Lung (tissue), 12 donors: Measurements from ENCODE around the gene DEAF1. TPM values are rescaled to one million over a fixed set of nuclear protein-coding genes. Genes with fewer than 3 reads are reported as not detected.

Experiments used
- ATAC-seq: fragments of 200-7000 bp; cut with Tn5 transposase; one replicate; pipeline ENCODE4 v1.9.1; 2020; ENCODE audit warnings: moderate number of reproducible peaks; ENCODE audit not compliant: insufficient read depth, low FRiP score
- DNase-seq, 3 donors: peaks; one replicate each; pipeline ENCODE4 v3.0.0-alpha.2; 2013 to 2017
- H3K27ac ChIP-seq, 2 donors: one replicate each; pipeline ENCODE4 v1.5.1; 2013; ENCODE audit warnings: mild to moderate bottlenecking in 2 of 2, moderate library complexity in 2 of 2, control low read depth in 1 of 2, inconsistent platforms in 1 of 2, low read depth in 1 of 2, low read length in 1 of 2
- H3K27me3 ChIP-seq, 3 donors: one replicate each; pipeline ENCODE4 v1.5.1; 2013; ENCODE audit warnings: low read length in 2 of 3; ENCODE audit not compliant: control insufficient read depth in 3 of 3, insufficient read depth in 3 of 3
- H3K36me3 ChIP-seq, 4 donors: one replicate each; pipeline ENCODE4 v1.5.1; 2013; ENCODE audit warnings: low read length in 4 of 4, mild to moderate bottlenecking in 1 of 4, moderate library complexity in 1 of 4; ENCODE audit not compliant: control insufficient read depth in 4 of 4, insufficient read depth in 4 of 4
- H3K4me1 ChIP-seq, 5 donors: one replicate each; pipeline ENCODE4 v1.5.1; 2013; ENCODE audit warnings: low read length in 5 of 5, mild to moderate bottlenecking in 2 of 5, moderate library complexity in 1 of 5; ENCODE audit not compliant: control insufficient read depth in 5 of 5, insufficient read depth in 5 of 5
- H3K4me3 ChIP-seq: one replicate; pipeline ENCODE4 v1.5.1; 2013; ENCODE audit warnings: mild to moderate bottlenecking, control low read depth, moderate library complexity
- H3K9ac ChIP-seq, 2 donors: one replicate each; pipeline ENCODE4 v1.5.1; 2013; ENCODE audit warnings: low read length in 2 of 2, control low read depth in 1 of 2; ENCODE audit not compliant: insufficient read depth in 1 of 2
- H3K9me3 ChIP-seq, 4 donors: one replicate each; pipeline ENCODE4 v1.5.1; 2013; ENCODE audit warnings: low read length in 3 of 4, mild to moderate bottlenecking in 1 of 4, moderate library complexity in 1 of 4; ENCODE audit not compliant: control insufficient read depth in 4 of 4, insufficient read depth in 3 of 4
- WGBS, 2 donors: extraction: QIAGEN DNeasy Blood & Tissue Kit; methylation state at CpG; one replicate each; pipeline ENCODE4 v1.1.7; 2013; 5-methylcytosine and 5-hydroxymethylcytosine counted together
- polyA plus RNA-seq, 2 donors: library from polyadenylated mRNA; stranded (reverse); fragments of 200-250 nt; gene quantifications; one replicate each; pipeline ENCODE4 v1.2.1, GENCODE V29; 2013
- total RNA-seq, 2 donors: library from RNA; depleted of rRNA in 1 of 2; stranded (reverse); fragments of >200 nt in 1 of 2; gene quantifications; one replicate each; pipeline ENCODE4 v1.2.1, GENCODE V29; 2014 to 2021
- TF ChIP-seq, protein P1 (sequence below): IDR thresholded peaks from 2 replicates; pipeline ENCODE4 v1.5.1; 2012; ENCODE audit warnings: mild to moderate bottlenecking; ENCODE audit errors: control extremely low read depth, extremely low read depth
- donor health status: control.
- donor health status: control.
- donor health status: Bipolar disorder and iron deficiency.
- donor health status: healthy.
- donor health status: DM: yes; HTN: yes; CAD: no.

The DEAF1 gene
- total and polyA plus RNA-seq, 4 donors, result 18.5 to 33.1 (median 22.3) TPM

DNA sequence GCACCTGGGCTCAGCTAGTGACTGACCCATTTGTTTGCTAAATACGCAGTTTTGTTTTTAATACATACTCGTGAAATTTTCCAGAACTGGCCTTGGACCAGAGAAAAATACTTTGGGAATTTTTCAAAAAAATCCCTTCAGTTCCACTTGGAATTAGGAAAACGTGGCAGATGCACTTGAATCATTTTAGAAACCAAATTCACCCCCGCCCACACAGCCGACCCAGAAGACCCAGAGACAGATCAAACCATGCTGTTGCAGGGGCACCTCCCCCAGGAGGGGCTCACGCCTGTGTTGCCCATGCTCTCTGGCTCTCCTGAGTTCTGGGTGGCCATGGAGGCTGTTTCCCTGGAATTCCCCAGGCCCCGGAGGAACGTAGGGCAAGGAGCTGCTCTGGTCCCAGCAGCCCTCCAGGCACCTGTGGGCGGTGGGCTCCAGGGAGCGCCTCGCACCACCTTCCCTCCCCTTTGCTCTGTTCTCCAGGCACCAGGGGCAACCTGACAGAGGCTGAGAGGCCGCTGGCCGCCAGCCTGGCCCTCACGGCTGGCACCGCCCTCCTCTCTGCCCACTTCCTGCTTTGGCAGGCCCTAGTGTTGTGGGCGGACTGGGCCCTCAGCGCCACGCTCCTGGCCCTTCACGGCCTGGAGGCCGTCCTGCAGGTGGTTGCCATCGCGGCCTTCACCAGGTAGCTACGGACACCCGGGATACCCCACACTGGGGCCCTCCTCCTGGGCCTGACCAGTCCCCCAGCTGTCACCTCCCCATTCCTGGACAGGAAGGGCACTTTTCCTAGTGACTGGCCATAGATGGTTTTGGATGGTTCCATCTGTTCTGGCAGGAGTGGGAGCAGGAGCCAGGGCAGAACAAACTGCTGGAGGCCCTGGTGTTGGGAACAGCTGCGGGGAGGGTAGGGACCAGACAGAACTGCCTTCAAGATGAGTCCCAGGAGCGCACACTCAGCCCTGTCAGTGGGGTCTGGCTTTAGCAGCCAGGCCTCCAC, 7.7 kb upstream of the DEAF1 start:
- peak; percentile 61 for ATAC-seq
- WGBS, 2 donors, result 53 to 68% methylated on average over 26 of the region's 26 CpGs
- DNase-seq, result no peak
- Histone ChIP-seq H3K36me3 (peaks cover 0 to 15% (median 7%) of the 10 kb centered on the region in 4 donors), H3K27ac (peak overlapping the region in 1 of 2 donors; percentile 68), H3K9me3 (no peaks in the 10 kb centered on the region), H3K9ac (no peak overlapping the region), H3K27me3 (peaks cover 0 to 4% (median 0%) of the 10 kb centered on the region in 3 donors), H3K4me1 (peaks cover 0 to 21% (median 0%) of the 10 kb centered on the region in 5 donors), H3K4me3 (no peak overlapping the region)
- TF ChIP-seq, protein P1, sequence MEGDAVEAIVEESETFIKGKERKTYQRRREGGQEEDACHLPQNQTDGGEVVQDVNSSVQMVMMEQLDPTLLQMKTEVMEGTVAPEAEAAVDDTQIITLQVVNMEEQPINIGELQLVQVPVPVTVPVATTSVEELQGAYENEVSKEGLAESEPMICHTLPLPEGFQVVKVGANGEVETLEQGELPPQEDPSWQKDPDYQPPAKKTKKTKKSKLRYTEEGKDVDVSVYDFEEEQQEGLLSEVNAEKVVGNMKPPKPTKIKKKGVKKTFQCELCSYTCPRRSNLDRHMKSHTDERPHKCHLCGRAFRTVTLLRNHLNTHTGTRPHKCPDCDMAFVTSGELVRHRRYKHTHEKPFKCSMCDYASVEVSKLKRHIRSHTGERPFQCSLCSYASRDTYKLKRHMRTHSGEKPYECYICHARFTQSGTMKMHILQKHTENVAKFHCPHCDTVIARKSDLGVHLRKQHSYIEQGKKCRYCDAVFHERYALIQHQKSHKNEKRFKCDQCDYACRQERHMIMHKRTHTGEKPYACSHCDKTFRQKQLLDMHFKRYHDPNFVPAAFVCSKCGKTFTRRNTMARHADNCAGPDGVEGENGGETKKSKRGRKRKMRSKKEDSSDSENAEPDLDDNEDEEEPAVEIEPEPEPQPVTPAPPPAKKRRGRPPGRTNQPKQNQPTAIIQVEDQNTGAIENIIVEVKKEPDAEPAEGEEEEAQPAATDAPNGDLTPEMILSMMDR, result no peak

DNA sequence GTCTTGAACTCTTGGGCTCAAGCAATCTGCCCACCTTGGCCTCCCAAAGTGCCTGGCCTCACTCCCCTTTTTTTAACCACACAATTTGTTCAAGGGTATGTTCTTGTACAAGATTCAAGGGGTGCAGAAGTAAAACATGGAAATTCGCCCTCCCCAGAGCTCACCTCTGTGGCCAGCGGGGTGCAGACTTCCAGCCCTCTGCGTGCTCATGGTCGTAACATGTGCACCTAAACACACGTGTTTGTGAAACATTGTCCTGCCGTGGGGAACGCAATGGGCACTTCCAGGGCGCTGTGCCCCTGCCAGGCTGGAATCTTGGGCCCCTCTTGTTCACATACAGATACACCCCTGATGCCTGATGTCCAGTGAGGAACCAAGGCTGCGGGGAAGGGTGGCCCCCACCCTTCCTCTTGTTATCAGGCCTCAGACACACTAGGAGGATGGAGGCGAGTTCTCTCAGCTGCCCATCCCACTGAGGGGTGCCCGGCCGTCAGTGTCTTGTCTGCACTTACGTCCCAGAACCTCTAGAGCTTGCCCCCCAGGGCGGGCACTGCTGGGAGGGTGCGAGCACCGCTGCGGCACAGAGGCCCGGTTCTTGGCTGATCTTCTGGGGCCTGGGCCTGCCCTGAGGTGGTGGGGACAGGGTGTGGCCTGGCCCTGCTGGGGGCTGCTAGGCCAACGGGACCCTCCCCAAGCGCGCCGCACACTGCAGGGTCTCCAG, 6.9 kb upstream of the DEAF1 start:
- no peak for DNase-seq
- no peaks in the 10 kb centered on the region for H3K9me3 ChIP-seq
- TF ChIP-seq, protein P1, result no peak
- H3K4me1 ChIP-seq, result peaks cover 0 to 21% (median 0%) of the 10 kb centered on the region in 5 donors
- H3K36me3 ChIP-seq, result peaks cover 0 to 15% (median 7%) of the 10 kb centered on the region in 4 donors
- WGBS, 2 donors, result 95 to 96% methylated on average over 22 of the region's 22 CpGs
- no peak for ATAC-seq
- H3K4me3 ChIP-seq, result no peak overlapping the region
- peaks cover 0 to 4% (median 0%) of the 10 kb centered on the region in 3 donors for H3K27me3 ChIP-seq
- H3K27ac ChIP-seq, result no peak overlapping the region
- H3K9ac ChIP-seq, result no peak overlapping the region

DNA sequence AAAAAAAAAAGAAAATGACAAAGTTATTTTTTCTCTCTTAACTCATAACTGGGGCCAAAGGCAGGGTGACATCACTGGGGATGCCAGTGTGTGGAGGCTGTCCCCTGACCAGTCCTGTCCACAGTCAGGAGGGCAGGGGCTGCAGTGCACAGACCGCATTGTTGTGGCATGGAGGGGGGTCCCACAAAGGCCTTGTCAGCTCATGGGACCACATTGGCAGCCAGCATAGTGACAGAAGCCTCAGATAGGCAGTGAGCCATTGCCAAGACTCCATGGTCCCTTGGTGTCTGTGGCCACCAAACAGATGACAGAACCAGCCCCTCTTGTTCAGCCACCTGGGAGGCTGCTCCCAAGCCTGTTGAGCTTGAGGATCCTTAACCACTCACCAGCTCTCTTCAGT, 4.7 kb upstream of the DEAF1 start:
- no peaks in the 10 kb centered on the region for H3K9me3 ChIP-seq
- TF ChIP-seq, protein P1, result no peak
- no peaks in the 10 kb centered on the region for H3K27me3 ChIP-seq
- ATAC-seq (no peak), DNase-seq (no peak)
- H3K27ac ChIP-seq, result peak overlapping the region in 1 of 2 donors; percentile 23
- peaks cover 0 to 15% (median 6%) of the 10 kb centered on the region in 5 donors for H3K4me1 ChIP-seq
- H3K4me3 ChIP-seq, result no peak overlapping the region
- WGBS, 2 donors, result 95 to 100% methylated on average over 1 of the region's 1 CpG
- H3K36me3 ChIP-seq, result peaks cover 0 to 15% (median 9%) of the 10 kb centered on the region in 4 donors
- H3K9ac ChIP-seq, result no peak overlapping the region
